H1 (cell line): ENCODE results near the gene EPB41L3. TPM values are rescaled to one million over a fixed set of nuclear protein-coding genes. Genes with fewer than 3 reads are reported as not detected.
"Not testable (repeated sequence)": the region's sequence is repeated elsewhere in the genome, so short reads cannot be mapped to it uniquely, and the experiment has no call there.

Experiments
- CTCF ChIA-PET: fragments of 300-600 bp; sonication (Branson Sonifier 250); formaldehyde crosslinking; loops from one replicate; lab custom pipeline; 2021; ENCODE audit not compliant: partially characterized antibody; lab: Charles Lee
- POLR2A ChIA-PET: fragments of 300-600 bp; sonication (Branson Sonifier 250); formaldehyde crosslinking; loops from one replicate; lab custom pipeline; 2021; ENCODE audit warnings: inconsistent platforms; ENCODE audit not compliant: partially characterized antibody; lab: Charles Lee
- DNase-seq, 2 experiments: peaks; one replicate each; pipeline versions ENCODE4 v3.0.0 to v3.0.0-alpha.2; 2010 to 2022; ENCODE audit warnings: low spot score in 2 of 2, low read depth in 1 of 2, mixed read lengths in 1 of 2
- FAIRE-seq: peaks from 2 replicates; lab custom pipeline; 2011; peaks lifted over from hg19 to GRCh38; lab: Jason Lieb, UNC
- H2AFZ ChIP-seq: 2 replicates; pipeline ENCODE4 v1.8.1; 2012; ENCODE audit warnings: low read length, inconsistent platforms
- H2AK5ac ChIP-seq: 2 replicates; pipeline ENCODE4 v1.6.1; 2013; ENCODE audit warnings: low read depth, low read length
- H2BK120ac ChIP-seq: replicated peaks from 2 replicates; pipeline ENCODE3; 2013; ENCODE audit warnings: low read depth, low read length, inconsistent platforms
- H2BK12ac ChIP-seq: 2 replicates; pipeline ENCODE4 v1.6.1; 2013; ENCODE audit warnings: low read depth, low read length
- H2BK15ac ChIP-seq: 2 replicates; pipeline ENCODE4 v1.6.1; 2013; ENCODE audit warnings: low read length
- H2BK20ac ChIP-seq: 2 replicates; pipeline ENCODE4 v1.6.1; 2013; ENCODE audit warnings: low read length
- H2BK5ac ChIP-seq: 2 replicates; pipeline ENCODE4 v1.6.1; 2013; ENCODE audit warnings: low read depth, low read length
- H3K14ac ChIP-seq: 2 replicates; pipeline ENCODE4 v1.6.1; 2013; ENCODE audit warnings: inconsistent platforms; ENCODE audit not compliant: insufficient read length
- H3K18ac ChIP-seq: 2 replicates; pipeline ENCODE4 v1.6.1; 2013; ENCODE audit warnings: low read length; ENCODE audit errors: extremely low read depth
- H3K23ac ChIP-seq: 2 replicates; pipeline ENCODE4 v1.6.1; 2013; ENCODE audit warnings: inconsistent platforms; ENCODE audit not compliant: insufficient read length
- H3K23me2 ChIP-seq: 2 replicates; pipeline ENCODE4 v1.6.1; 2013; ENCODE audit warnings: low read depth, low read length
- H3K27ac ChIP-seq: 2 replicates; pipeline ENCODE4 v1.6.1; 2011; ENCODE audit warnings: low read depth, low read length, inconsistent platforms
- H3K27me3 ChIP-seq, 4 experiments: replicated peaks in 1 of 4; 1 replicate in 1 of 4; 2 replicates in 3 of 4; pipeline versions ENCODE4 v1.6.1 to v1.8.1; 2011 to 2013; ENCODE audit warnings: low read length in 3 of 4, mild to moderate bottlenecking in 3 of 4, inconsistent platforms in 2 of 4, mixed read lengths in 2 of 4, moderate library complexity in 1 of 4; ENCODE audit not compliant: control insufficient read depth in 3 of 4, insufficient read depth in 3 of 4; ENCODE audit errors: extremely low read depth in 1 of 4
- H3K36me3 ChIP-seq, 4 experiments: 2 replicates each; pipeline versions ENCODE4 v1.6.1 to v1.8.1; 2011 to 2013; ENCODE audit warnings: mild to moderate bottlenecking in 4 of 4, low read length in 3 of 4, moderate library complexity in 2 of 4, control low read depth in 1 of 4, inconsistent platforms in 1 of 4; ENCODE audit not compliant: insufficient read depth in 4 of 4, control insufficient read depth in 2 of 4
- H3K4ac ChIP-seq: replicated peaks from 2 replicates; pipeline ENCODE3; 2013; ENCODE audit warnings: low read length, low read depth, mixed read lengths, inconsistent platforms; ENCODE audit not compliant: insufficient read length
- H3K4me1 ChIP-seq, 4 experiments: replicated peaks in 1 of 4; 1 replicate in 1 of 4; 2 replicates in 3 of 4; pipeline versions ENCODE4 v1.6.1 to v1.8.1; 2011 to 2013; ENCODE audit warnings: low read length in 3 of 4, inconsistent platforms in 2 of 4, mixed read lengths in 1 of 4; ENCODE audit not compliant: insufficient read depth in 4 of 4, control insufficient read depth in 3 of 4
- H3K4me2 ChIP-seq, 2 experiments: 2 replicates each; pipeline versions ENCODE4 v1.6.1 to v1.8.1; 2011 to 2013; ENCODE audit warnings: low read depth in 2 of 2, low read length in 2 of 2, control low read depth in 1 of 2, inconsistent platforms in 1 of 2, mild to moderate bottlenecking in 1 of 2; ENCODE audit not compliant: insufficient read depth in 1 of 2
- H3K4me3 ChIP-seq, 4 experiments: fragments of 200-600, 300-600 bp in 1 of 4; sonication (generic), shearing (Covaris generic), sonication (Bioruptor Twin) in 1 of 4; 2 replicates each; pipeline versions ENCODE4 v1.5.1 to v1.8.1; 2011 to 2016; ENCODE audit warnings: low read length in 4 of 4, low read depth in 3 of 4, control low read depth in 2 of 4, inconsistent platforms in 2 of 4, mild to moderate bottlenecking in 2 of 4, mixed read lengths in 1 of 4, moderate library complexity in 1 of 4; ENCODE audit not compliant: insufficient read depth in 2 of 4; ENCODE audit errors: extremely low read depth in 1 of 4
- H3K56ac ChIP-seq: replicated peaks from 2 replicates; pipeline ENCODE3; 2013; ENCODE audit warnings: low read depth, mild to moderate bottlenecking, mixed read lengths, low read length, inconsistent platforms; ENCODE audit not compliant: insufficient read length
- H3K79me1 ChIP-seq: 2 replicates; pipeline ENCODE4 v1.6.1; 2013; ENCODE audit warnings: low read depth, low read length, control low read depth
- H3K79me2 ChIP-seq, 2 experiments: 2 replicates each; pipeline versions ENCODE4 v1.6.1 to v1.8.1; 2012 to 2013; ENCODE audit warnings: low read length in 2 of 2, mild to moderate bottlenecking in 2 of 2, inconsistent platforms in 1 of 2; ENCODE audit not compliant: insufficient read depth in 2 of 2, control insufficient read depth in 1 of 2
- H3K9ac ChIP-seq, 4 experiments: replicated peaks in 1 of 4; 1 replicate in 1 of 4; 2 replicates in 3 of 4; pipeline versions ENCODE4 v1.6.1 to v1.8.1; 2011 to 2013; ENCODE audit warnings: low read depth in 3 of 4, low read length in 3 of 4, control low read depth in 2 of 4, mild to moderate bottlenecking in 2 of 4, moderate library complexity in 2 of 4, inconsistent platforms in 1 of 4; ENCODE audit errors: extremely low read depth in 1 of 4
- H3K9me3 ChIP-seq, 2 experiments: 2 replicates each; pipeline versions ENCODE4 v1.6.1 to v1.8.1; 2012 to 2013; ENCODE audit warnings: mild to moderate bottlenecking in 2 of 2, moderate library complexity in 2 of 2, control low read depth in 1 of 2, inconsistent platforms in 1 of 2, low read depth in 1 of 2, low read length in 1 of 2, mixed read lengths in 1 of 2; ENCODE audit not compliant: insufficient read depth in 2 of 2
- H4K20me1 ChIP-seq, 2 experiments: replicated peaks in 1 of 2; 2 replicates each; pipeline versions ENCODE3 to v1.8.1; 2011 to 2013; ENCODE audit warnings: inconsistent platforms in 2 of 2, low read length in 2 of 2, mild to moderate bottlenecking in 1 of 2; ENCODE audit not compliant: insufficient read depth in 2 of 2, control insufficient read depth in 1 of 2
- H4K5ac ChIP-seq: 2 replicates; pipeline ENCODE4 v1.6.1; 2013; ENCODE audit warnings: low read length, low read depth, mixed read lengths, inconsistent platforms; ENCODE audit not compliant: insufficient read length
- H4K8ac ChIP-seq: 2 replicates; pipeline ENCODE4 v1.8.0; 2013; ENCODE audit warnings: mild to moderate bottlenecking, moderate library complexity, low read length, inconsistent platforms; ENCODE audit not compliant: insufficient read depth; ENCODE audit errors: extremely low read depth
- H4K91ac ChIP-seq: replicated peaks from 2 replicates; pipeline ENCODE3; 2013; ENCODE audit warnings: low read length, mixed read lengths, inconsistent platforms; ENCODE audit not compliant: insufficient read length
- WGBS, 2 experiments: shearing (Covaris generic) in 1 of 2; methylation state at CpG; one replicate each; pipeline versions ENCODE4 v1.1.6 to v1.1.7; 2013 to 2015; ENCODE audit warnings: low lambda C conversion rate in 2 of 2, mixed read lengths in 2 of 2, inconsistent platforms in 1 of 2, low coverage in 1 of 2, missing lambda C conversion rate in 1 of 2; ENCODE audit not compliant: insufficient replicate concordance in 2 of 2, insufficient coverage in 1 of 2, insufficient read length in 1 of 2; ENCODE audit errors: extremely low coverage in 1 of 2, missing lambda C conversion rate in 1 of 2; 5-methylcytosine and 5-hydroxymethylcytosine counted together
- polyA plus RNA-seq, 7 experiments: library from polyadenylated mRNA; depleted of rRNA in 3 of 7; stranded (reverse) in 5 of 7; unstranded in 2 of 7; fragments of >200 nt in 5 of 7; fragments of 200-250 nt in 2 of 7; gene quantifications; 1 replicate in 5 of 7; 2 replicates in 1 of 7; 4 replicates in 1 of 7; pipeline versions ENCODE4 v1.2.1 to v1.2.3, GENCODE V29; 2011 to 2013; ENCODE audit warnings: missing spikeins in 2 of 7, mixed read lengths in 2 of 7
- total RNA-seq: library from RNA; stranded (reverse); fragmentation: NEBNext Ultra II Directional; extraction: Animal tissue kit (Norgen Biotek cat#: 25700); gene quantifications from 2 replicates; pipeline ENCODE4 v1.2.1, GENCODE V29; 2021

EPB41L3 gene
- total and polyA plus RNA-seq, 2 of the 8 experiments (the other 6 are each of a cell fraction or from before 2014, with no cell fraction given) = 7.9 to 16.1 TPM

GRCh38 chr18:5488044-5488443, 55.8 kb downstream of the EPB41L3 start:
- H3K14ac ChIP-seq, H2AFZ ChIP-seq, H2BK120ac ChIP-seq, CTCF ChIA-PET, H3K56ac ChIP-seq, H2BK15ac ChIP-seq, H3K4me3 ChIP-seq, H4K20me1 ChIP-seq, H4K8ac ChIP-seq, H3K4me2 ChIP-seq, DNase-seq, H2AK5ac ChIP-seq, H3K18ac ChIP-seq, H3K9ac ChIP-seq, H3K27me3 ChIP-seq, H3K4me1 ChIP-seq, H3K36me3 ChIP-seq, H3K79me2 ChIP-seq, H3K4ac ChIP-seq, FAIRE-seq, H4K5ac ChIP-seq, H3K23me2 ChIP-seq, H3K79me1 ChIP-seq, H3K9me3 ChIP-seq, H3K23ac ChIP-seq, H3K27ac ChIP-seq, POLR2A ChIA-PET, H2BK5ac ChIP-seq, H2BK12ac ChIP-seq, H2BK20ac ChIP-seq, H4K91ac ChIP-seq: not testable (repeated sequence)
- WGBS, 2 experiments = 88% methylated on average over 3 of the region's 4 CpGs; no CpG with 5 or more reads in 1 of the 2 experiments
